GM12878 (cell line): ENCODE measurements around the gene TRAF7. TPM values are rescaled to one million over a fixed set of nuclear protein-coding genes. Genes with fewer than 3 reads are reported as not detected.

Source experiments
- ATAC-seq: fragments of 200-7000 bp; cut with Tn5 transposase; 3 replicates; pipeline ENCODE4 v1.9.1; 2020; ENCODE audit warnings: mild to moderate bottlenecking, moderate library complexity
- BruUV-seq: library from RNA; stranded (reverse); fragments of 400-500 nt; replicated peaks from 2 replicates; lab custom pipeline; 2021; lab: Mats Ljungman, UMichigan
- CTCF ChIA-PET: fragments of 300-600 bp; sonication (Branson Sonifier 250); formaldehyde crosslinking; extraction: SDS; loops from one replicate; lab custom pipeline; 2021; ENCODE audit warnings: inconsistent platforms; lab: Yijun Ruan, JAX
- POLR2A ChIA-PET: fragments of 350-600 bp; formaldehyde crosslinking; extraction: SDS; loops from one replicate; lab custom pipeline; 2021; ENCODE audit warnings: inconsistent platforms; lab: Charles Lee
- RAD21 ChIA-PET: fragments of 300-600 bp; sonication (Branson Sonifier 250); formaldehyde crosslinking; loops from one replicate; lab custom pipeline; 2023; ENCODE audit warnings: antibody characterized with exemption; ENCODE audit not compliant: unreplicated experiment; lab: Charles Lee
- SMC1A ChIA-PET: fragments of 300-600 bp; sonication (Branson Sonifier 250); formaldehyde crosslinking; loops from one replicate; lab custom pipeline; 2023; ENCODE audit not compliant: unreplicated experiment, uncharacterized antibody; lab: Charles Lee
- DNase-seq: peaks from one replicate; pipeline ENCODE4 v3.0.0-alpha.2; 2011; ENCODE audit warnings: low read depth, low spot score
- FAIRE-seq: peaks from 3 replicates; lab custom pipeline; 2011; peaks lifted over from hg19 to GRCh38; lab: Jason Lieb, UNC
- H2AFZ ChIP-seq: 2 replicates; pipeline ENCODE4 v1.6.0; 2011; ENCODE audit warnings: low read depth, low read length, control low read depth; ENCODE audit not compliant: control insufficient read depth
- H3K27ac ChIP-seq: 2 replicates; pipeline ENCODE4 v1.5.1; 2011; ENCODE audit warnings: control low read depth; ENCODE audit not compliant: control insufficient read depth, insufficient read depth
- H3K27me3 ChIP-seq, 2 experiments: replicated peaks in 1 of 2; 2 replicates each; pipeline versions ENCODE4 v1.6.0 to v1.6.1; 2011; ENCODE audit warnings: low read length in 1 of 2; ENCODE audit not compliant: control insufficient read depth in 2 of 2, insufficient read depth in 2 of 2
- H3K36me3 ChIP-seq, 2 experiments: 2 replicates each; pipeline ENCODE4 v1.5.1; 2011; ENCODE audit warnings: low read length in 1 of 2; ENCODE audit not compliant: control insufficient read depth in 2 of 2, insufficient read depth in 2 of 2
- H3K4me1 ChIP-seq: 2 replicates; pipeline ENCODE4 v1.6.1; 2011; ENCODE audit warnings: mild to moderate bottlenecking, low read length, moderate library complexity, mixed read lengths; ENCODE audit not compliant: control insufficient read depth, insufficient read depth
- H3K4me2 ChIP-seq: 2 replicates; pipeline ENCODE4 v1.6.0; 2011; ENCODE audit warnings: control low read depth; ENCODE audit not compliant: control insufficient read depth, insufficient read depth
- H3K4me3 ChIP-seq: fragments of 200-600 bp; sonication (generic); 2 replicates; pipeline ENCODE4 v1.5.1; 2016
- H3K79me2 ChIP-seq: 2 replicates; pipeline ENCODE4 v1.6.0; 2011; ENCODE audit warnings: low read length; ENCODE audit not compliant: control insufficient read depth, insufficient read depth
- H3K9ac ChIP-seq: 2 replicates; pipeline ENCODE4 v1.8.0; 2011; ENCODE audit warnings: low read length, control low read depth, mixed read lengths; ENCODE audit not compliant: control insufficient read depth, insufficient read depth
- H3K9me3 ChIP-seq: replicated peaks from 3 replicates; pipeline ENCODE4 v1.5.1; 2011; ENCODE audit warnings: mild to moderate bottlenecking, low read length; ENCODE audit not compliant: control insufficient read depth, insufficient read depth
- H4K20me1 ChIP-seq: 2 replicates; pipeline ENCODE4 v1.6.0; 2011; ENCODE audit not compliant: control insufficient read depth, insufficient read depth
- CTCF ChIP-seq, 3 experiments: IDR thresholded peaks in 2 of 3; conservative IDR thresholded peaks in 1 of 3; 2 replicates each; pipeline ENCODE4 v1.5.1; 2011; ENCODE audit warnings: low read depth in 3 of 3, low read length in 3 of 3, mild to moderate bottlenecking in 3 of 3, control low read depth in 2 of 3, moderate library complexity in 2 of 3, inconsistent platforms in 1 of 3, mixed read lengths in 1 of 3; ENCODE audit not compliant: control insufficient read depth in 2 of 3, insufficient read depth in 1 of 3; ENCODE audit errors: extremely low read depth in 1 of 3
- E2F8 ChIP-seq: fragments of 450-650 bp; IDR thresholded peaks from 2 replicates; pipeline ENCODE4 v1.6.1; 2018; ENCODE audit warnings: mild to moderate bottlenecking, low read depth, moderate library complexity; ENCODE audit not compliant: partially characterized antibody
- HDAC6 ChIP-seq: fragments of 200-600 bp; sonication (generic); IDR thresholded peaks from one replicate; pipeline ENCODE4 v1.8.0; 2017; ENCODE audit warnings: antibody characterized with exemption; ENCODE audit not compliant: unreplicated experiment
- MEF2B ChIP-seq: fragments of 450-650 bp; IDR thresholded peaks from 2 replicates; pipeline ENCODE4 v1.6.1; 2018; ENCODE audit warnings: mild to moderate bottlenecking, moderate library complexity; ENCODE audit not compliant: partially characterized antibody, poor library complexity, severe bottlenecking
- POU2F2 ChIP-seq: IDR thresholded peaks from 3 replicates; pipeline ENCODE4 v1.6.1; 2011; ENCODE audit warnings: low read depth, mild to moderate bottlenecking, low read length, borderline replicate concordance
- REST ChIP-seq: IDR thresholded peaks from 2 replicates; pipeline ENCODE4 v1.6.1; 2012; ENCODE audit warnings: mild to moderate bottlenecking, low read depth, low read length
- YBX1 ChIP-seq: fragments of 450-650 bp; IDR thresholded peaks from 2 replicates; pipeline ENCODE4 v1.6.1; 2016; ENCODE audit warnings: antibody characterized with exemption
- ZBTB4 ChIP-seq: fragments of 450-650 bp; formaldehyde crosslinking; IDR thresholded peaks from 2 replicates; pipeline ENCODE4 v1.4.0; 2022; ENCODE audit warnings: mild to moderate bottlenecking, moderate library complexity
- WGBS: methylation state at CpG from one replicate; pipeline ENCODE4 v1.1.6; 2016; ENCODE audit warnings: low lambda C conversion rate; ENCODE audit not compliant: insufficient replicate concordance, insufficient coverage; ENCODE audit errors: missing lambda C conversion rate; 5-methylcytosine and 5-hydroxymethylcytosine counted together
- in situ Hi-C: fragments of 300-500 bp; cut with MboI; formaldehyde crosslinking; loops from 9 replicates; pipeline ENCODE4 v1.14.3; 2018; ENCODE audit warnings: mixed read lengths
- intact Hi-C: fragments of 100-400 bp; cut with micrococcal nuclease; formaldehyde crosslinking; loops from one replicate; pipeline ENCODE4 v1.14.2; 2022; ENCODE audit not compliant: unreplicated experiment
- polyA plus RNA-seq, 11 experiments: library from polyadenylated mRNA; depleted of rRNA in 4 of 11; unstranded in 6 of 11; stranded (reverse) in 5 of 11; fragments of >200 nt; fragmentation: Nextera tagmentation in 4 of 11; fragmentation: Illumina TruSeq in 1 of 11; extraction: Ambion mirVana in 4 of 11; extraction: Trizol in 1 of 11; gene quantifications; 1 replicate in 1 of 11; 2 replicates in 10 of 11; pipeline versions ENCODE4 v1.2.1 to v1.2.3, GENCODE V29; 2011 to 2016; ENCODE audit warnings: inconsistent platforms in 2 of 11, missing spikeins in 2 of 11, low read depth in 1 of 11
- total RNA-seq, 4 experiments: library from RNA; depleted of rRNA in 3 of 4; stranded (reverse); fragments of >200 nt in 3 of 4; fragmentation: Illumina TruSeq in 1 of 4; extraction: Trizol in 1 of 4; gene quantifications; 2 replicates each; pipeline versions ENCODE4 v1.2.1 to v1.2.3, GENCODE V29; 2013 to 2021

Gene TRAF7
- total and polyA plus RNA-seq, 10 of the 15 experiments (the other 5 are each of a cell fraction or from before 2014, with no cell fraction given) = 0.61 to 87.0 (median 30.0) TPM

GRCh38 chr16:2200313-2200712 is 44.7 kb downstream of the TRAF7 start:
- Histone ChIP-seq H2AFZ (no peak overlapping the region), H3K4me1 (no peaks in the 10 kb centered on the region), H3K4me3 (no peak overlapping the region), H3K79me2 (no peaks in the 10 kb centered on the region), H3K27me3 (peaks cover 8% of the 10 kb centered on the region in 2 experiments), H3K36me3 (no peaks in the 10 kb centered on the region), H3K27ac (no peak overlapping the region), H3K9ac (no peak overlapping the region), H3K9me3 (no peaks in the 10 kb centered on the region), H3K4me2 (no peak overlapping the region), H4K20me1 (no peaks in the 10 kb centered on the region)
- ATAC-seq (no peak), FAIRE-seq (no peak), DNase-seq (no peak)
- POLR2A ChIA-PET = no interaction called here
- 36% methylated on average over 6 of the region's 6 CpGs for WGBS
- no TSS peak for BruUV-seq
- intact Hi-C loops = no loop called here
- CTCF ChIA-PET = no interaction called here
- no peak for TF ChIP-seq ZBTB4 (CRISPR knock-in tag)
- no peak for TF ChIP-seq REST
- TF ChIP-seq E2F8 = no peak
- no peak for TF ChIP-seq YBX1
- TF ChIP-seq MEF2B = no peak
- TF ChIP-seq CTCF (IDR thresholded peaks at IDR 0.05 in 2 of 3, conservative IDR thresholded peaks at IDR 0.05 in 1 of 3; ENCODE audit: control insufficient read depth in 2 of 3, extremely low read depth in 1 of 3, insufficient read depth in 1 of 3, low read depth in 3 of 3, low read length in 3 of 3) = no peak
- TF ChIP-seq POU2F2 = no peak
- no peak for TF ChIP-seq HDAC6
- RAD21 ChIA-PET = no interaction called here
- SMC1A ChIA-PET = no interaction called here
- in situ Hi-C loops = no loop called here
